Esophagus muscularis mucosa (tissue), 4 donors: ENCODE results near the gene OSBPL9. TPM values are rescaled to one million over a fixed set of nuclear protein-coding genes. Genes with fewer than 3 reads are reported as not detected.

Experiments
- DNase-seq: peaks from one replicate; pipeline ENCODE4 v3.0.0-alpha.2; 2017; ENCODE audit errors: extremely low spot score
- H3K27ac ChIP-seq, 4 donors: fragments of 200-600 bp; sonication (generic); replicated peaks in 1 of 4; 1 replicate in 3 of 4; 2 replicates in 1 of 4; pipeline ENCODE4 v1.5.1; 2016 to 2019; ENCODE audit warnings: mild to moderate bottlenecking in 1 of 4
- H3K27me3 ChIP-seq, 4 donors: fragments of 200-600 bp; sonication (generic); one replicate each; pipeline versions ENCODE4 v1.5.1 to v1.6.0; 2016 to 2019
- H3K36me3 ChIP-seq, 4 donors: fragments of 200-600 bp; sonication (generic); one replicate each; pipeline ENCODE4 v1.5.1; 2016 to 2019
- H3K4me1 ChIP-seq, 4 donors: fragments of 200-600 bp; sonication (generic); one replicate each; pipeline ENCODE4 v1.5.1; 2016 to 2019
- H3K4me3 ChIP-seq, 4 donors: fragments of 200-600 bp; sonication (generic); 1 replicate in 2 of 4; 2 replicates in 2 of 4; pipeline ENCODE4 v1.5.1; 2016 to 2019; ENCODE audit warnings: mild to moderate bottlenecking in 4 of 4, moderate library complexity in 1 of 4
- H3K9me3 ChIP-seq, 4 donors: fragments of 200-600 bp; sonication (generic); 1 replicate in 3 of 4; 2 replicates in 1 of 4; pipeline ENCODE4 v1.5.1; 2016 to 2019
- CTCF ChIP-seq, 3 experiments: fragments of 200-600 bp in 2 of 3; fragments of 450-650 bp in 1 of 3; sonication (generic) in 2 of 3; IDR thresholded peaks; one replicate each; pipeline ENCODE4 v1.5.1; 2017 to 2019; ENCODE audit warnings: antibody characterized with exemption in 3 of 3, mild to moderate bottlenecking in 2 of 3, moderate library complexity in 1 of 3
- EP300 ChIP-seq: sonication (generic); formaldehyde crosslinking; IDR thresholded peaks from one replicate; pipeline ENCODE4 v1.6.1; 2017; ENCODE audit warnings: antibody characterized with exemption
- POLR2A ChIP-seq: fragments of 450-650 bp; IDR thresholded peaks from one replicate; pipeline ENCODE4 v1.6.1; 2017; ENCODE audit warnings: antibody characterized with exemption, moderate library complexity, mild to moderate bottlenecking, low read depth
- POLR2AphosphoS5 ChIP-seq, 2 donors: sonication (generic); formaldehyde crosslinking; IDR thresholded peaks; one replicate each; pipeline ENCODE4 v1.6.1; 2017; ENCODE audit warnings: antibody characterized with exemption in 2 of 2
- WGBS: methylation state at CpG from one replicate; pipeline ENCODE4 v1.1.5; 2018; 5-methylcytosine and 5-hydroxymethylcytosine counted together
- intact Hi-C: fragments of 100-400 bp; cut with DNase I; formaldehyde crosslinking; loops from one replicate; pipeline ENCODE4 v1.15.1; 2023
- total RNA-seq, 4 donors: library from RNA; depleted of rRNA; stranded (reverse); fragments of >200 nt; gene quantifications; one replicate each; pipeline versions ENCODE4 v1.1.0 to v1.2.1, GENCODE V29; 2016

Gene OSBPL9
- total RNA-seq, 4 donors from 2014 or later, result 66.8 to 84.5 (median 75.9) TPM

DNA sequence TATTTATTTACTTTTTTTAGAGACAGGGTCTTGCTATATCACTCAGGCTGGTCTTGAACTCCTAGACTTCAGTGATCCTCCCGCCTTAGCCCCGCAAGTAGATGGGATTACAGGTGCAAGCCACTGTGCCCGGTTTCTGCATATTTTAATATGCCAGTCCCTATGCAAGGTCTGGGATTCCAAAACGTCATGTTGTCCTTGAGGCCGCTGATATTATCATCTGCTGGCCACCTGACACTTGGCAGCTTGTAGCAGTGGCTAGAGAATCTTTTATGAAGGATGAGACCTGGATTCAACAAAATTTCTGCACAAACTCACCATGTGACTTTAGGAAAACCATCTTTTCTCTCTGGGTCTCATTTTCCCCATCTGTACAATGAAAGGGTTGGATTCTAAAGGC lies 32.9 kb upstream of the OSBPL9 start:
- H3K4me1 ChIP-seq, result peaks cover 0 to 4% (median 0%) of the 10 kb centered on the region in 4 donors

GRCh38 chr1:51592711-51593110 lies 24.2 kb upstream of the OSBPL9 start:
- DNase-seq, result no peak
- H3K36me3 ChIP-seq, result no peaks in the 10 kb centered on the region
- H3K4me1 ChIP-seq, result no peaks in the 10 kb centered on the region
- no peak overlapping the region for H3K4me3 ChIP-seq
- TF ChIP-seq POLR2AphosphoS5 (IDR thresholded peaks at IDR 0.05), result no peak
- TF ChIP-seq CTCF (IDR thresholded peaks at IDR 0.05), result no peak
- no peak for TF ChIP-seq POLR2A
- no peak for TF ChIP-seq EP300
- no peak overlapping the region for H3K27ac ChIP-seq
- H3K9me3 ChIP-seq, result no peaks in the 10 kb centered on the region
- H3K27me3 ChIP-seq, result no peaks in the 10 kb centered on the region
- intact Hi-C loops, result no loop called here

More for the DNA sequence above, 32.9 kb upstream of the OSBPL9 start:
- TF ChIP-seq EP300, result no peak
- no peak for TF ChIP-seq POLR2AphosphoS5 (IDR thresholded peaks at IDR 0.05)
- no peak overlapping the region for H3K4me3 ChIP-seq
- no peak overlapping the region for H3K27ac ChIP-seq
- DNase-seq, result no peak
- no peaks in the 10 kb centered on the region for H3K36me3 ChIP-seq
- no peaks in the 10 kb centered on the region for H3K27me3 ChIP-seq
- intact Hi-C loops, result no loop called here
- 96% methylated on average over 5 of the region's 5 CpGs for WGBS
- H3K9me3 ChIP-seq, result no peaks in the 10 kb centered on the region

GRCh38 chr1:51594716-51595115 lies 22.2 kb upstream of the OSBPL9 start:
- intact Hi-C loops, result no loop called here
- Histone ChIP-seq H3K27me3 (no peaks in the 10 kb centered on the region), H3K4me1 (peaks cover 0 to under 1% (median 0%) of the 10 kb centered on the region in 4 donors), H3K4me3 (no peak overlapping the region), H3K27ac (no peak overlapping the region), H3K9me3 (no peaks in the 10 kb centered on the region), H3K36me3 (no peaks in the 10 kb centered on the region)
- DNase-seq, result no peak
- 90% methylated on average over 20 of the region's 20 CpGs for WGBS
- TF ChIP-seq POLR2AphosphoS5 (IDR thresholded peaks at IDR 0.05) (no peak), CTCF (IDR thresholded peaks at IDR 0.05) (no peak), EP300 (no peak), POLR2A (no peak)

DNA sequence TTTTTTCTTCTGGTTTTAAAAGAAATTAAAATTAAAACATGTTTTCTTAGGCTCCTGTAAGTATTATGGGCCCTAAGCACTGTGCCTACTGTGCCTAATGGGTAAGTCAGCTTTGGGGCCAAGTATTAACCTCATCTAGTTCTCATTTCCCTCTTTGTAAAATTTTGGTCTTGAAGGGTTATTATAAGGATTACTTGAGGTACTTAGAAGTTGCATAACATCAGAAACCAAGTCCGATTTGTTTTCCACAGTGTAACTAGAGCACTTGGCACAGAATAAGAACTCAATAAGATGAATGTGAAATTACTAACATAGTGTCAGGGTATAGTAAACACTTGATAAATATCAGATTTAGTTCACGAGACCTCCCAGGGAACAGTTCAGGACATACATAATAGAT lies 16.4 kb upstream of the OSBPL9 start:
- DNase-seq, result no peak
- peaks cover 0 to 8% (median 0%) of the 10 kb centered on the region in 4 donors for H3K4me1 ChIP-seq
- WGBS, result 39% methylated on average over 2 of the region's 2 CpGs
- H3K9me3 ChIP-seq, result no peaks in the 10 kb centered on the region
- no peak for TF ChIP-seq CTCF (IDR thresholded peaks at IDR 0.05)
- no peak for TF ChIP-seq POLR2A
- TF ChIP-seq POLR2AphosphoS5 (IDR thresholded peaks at IDR 0.05), result no peak
- TF ChIP-seq EP300, result no peak
- intact Hi-C loops, result no loop called here
- no peaks in the 10 kb centered on the region for H3K36me3 ChIP-seq
- no peak overlapping the region for H3K4me3 ChIP-seq
- no peak overlapping the region for H3K27ac ChIP-seq
- H3K27me3 ChIP-seq, result no peaks in the 10 kb centered on the region

GRCh38 chr1:51600965-51601364 lies 15.9 kb upstream of the OSBPL9 start:
- intact Hi-C loops, result no loop called here
- 58% methylated on average over 1 of the region's 1 CpG for WGBS
- DNase-seq, result no peak

More at GRCh38 chr1:51600965-51601364, 15.9 kb upstream of the OSBPL9 start:
- no peaks in the 10 kb centered on the region for H3K9me3 ChIP-seq
- TF ChIP-seq POLR2AphosphoS5 (IDR thresholded peaks at IDR 0.05) (no peak), EP300 (no peak), POLR2A (no peak), CTCF (IDR thresholded peaks at IDR 0.05) (no peak)
- H3K27me3 ChIP-seq, result no peaks in the 10 kb centered on the region
- H3K27ac ChIP-seq, result no peak overlapping the region
- H3K4me1 ChIP-seq, result peaks cover 0 to 8% (median 0%) of the 10 kb centered on the region in 4 donors
- no peak overlapping the region for H3K4me3 ChIP-seq
- no peaks in the 10 kb centered on the region for H3K36me3 ChIP-seq
